HG03457 (cell line): Measurements from ENCODE around the gene TCF7.

Source experiments
- ATAC-seq: cut with Tn5 transposase; IDR thresholded peaks from one replicate; pipeline ENCODE4 v1.9.1; 2021; ENCODE audit warnings: moderate number of reproducible peaks; ENCODE audit not compliant: unreplicated experiment

The TCF7 gene

GRCh38 chr5:134128648-134128995, 14.1 kb downstream of the TCF7 start:
- ATAC-seq: no peak

- no peak for ATAC-seq
Observed at GRCh38 chr5:134129411-134130238, 15.1 kb downstream of the TCF7 start.

DNA sequence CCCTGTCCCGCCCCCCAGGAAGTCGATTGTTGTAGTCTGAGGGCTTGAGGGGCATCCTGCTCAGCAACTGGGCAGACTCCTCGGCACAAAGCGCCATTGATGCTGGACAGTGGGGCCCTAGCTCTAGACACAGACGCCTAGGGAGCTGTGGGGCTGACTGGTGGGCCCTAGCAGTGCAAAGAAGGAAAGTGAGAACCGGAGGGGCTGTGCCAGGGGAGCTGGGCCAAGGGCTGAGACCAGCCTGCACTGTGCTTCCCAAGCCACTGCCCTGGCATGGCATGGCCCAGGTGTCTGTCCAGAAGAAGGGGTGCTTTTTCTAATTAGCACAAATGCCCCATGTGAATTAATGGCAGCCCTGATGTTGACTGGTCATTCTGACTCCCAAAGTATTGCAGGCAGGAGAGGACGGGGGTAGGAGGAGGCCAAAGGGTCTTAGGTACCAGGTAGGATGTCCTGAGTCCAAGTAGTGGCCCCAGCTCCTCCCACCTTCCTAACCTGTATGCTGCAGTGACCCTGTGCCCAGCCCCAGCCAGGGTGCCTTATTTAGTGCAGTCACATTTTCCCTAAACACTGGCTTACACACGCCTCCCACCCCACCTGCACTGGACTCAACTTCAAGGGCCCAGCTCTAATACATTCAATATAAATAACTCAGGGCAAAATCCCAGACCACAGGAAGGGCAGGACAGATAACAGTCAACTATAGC, 15.9 kb downstream of the TCF7 start:
- no peak for ATAC-seq

DNA sequence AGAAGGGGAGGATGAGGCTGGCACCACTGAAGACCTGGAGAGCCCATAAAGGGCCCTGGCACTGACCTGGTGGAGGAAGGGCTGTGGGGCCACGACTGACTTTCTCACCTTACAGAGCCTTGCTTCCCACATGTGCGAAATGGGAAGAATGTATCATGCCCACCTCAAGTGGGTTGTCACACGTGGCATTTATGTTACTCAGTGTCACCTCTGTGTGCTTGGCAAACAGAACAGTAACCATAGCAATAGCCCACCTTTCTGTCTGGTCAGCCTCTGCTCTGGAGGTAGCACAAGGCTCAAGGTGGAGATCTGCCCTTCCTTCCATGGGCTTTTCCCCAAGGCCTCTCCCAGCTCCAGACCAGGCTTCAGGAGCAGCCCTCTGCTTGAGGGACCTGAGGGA, 16.7 kb downstream of the TCF7 start:
- ATAC-seq: no peak

- no peak for ATAC-seq
Observed at GRCh38 chr5:134131578-134132350, 17.3 kb downstream of the TCF7 start.

DNA sequence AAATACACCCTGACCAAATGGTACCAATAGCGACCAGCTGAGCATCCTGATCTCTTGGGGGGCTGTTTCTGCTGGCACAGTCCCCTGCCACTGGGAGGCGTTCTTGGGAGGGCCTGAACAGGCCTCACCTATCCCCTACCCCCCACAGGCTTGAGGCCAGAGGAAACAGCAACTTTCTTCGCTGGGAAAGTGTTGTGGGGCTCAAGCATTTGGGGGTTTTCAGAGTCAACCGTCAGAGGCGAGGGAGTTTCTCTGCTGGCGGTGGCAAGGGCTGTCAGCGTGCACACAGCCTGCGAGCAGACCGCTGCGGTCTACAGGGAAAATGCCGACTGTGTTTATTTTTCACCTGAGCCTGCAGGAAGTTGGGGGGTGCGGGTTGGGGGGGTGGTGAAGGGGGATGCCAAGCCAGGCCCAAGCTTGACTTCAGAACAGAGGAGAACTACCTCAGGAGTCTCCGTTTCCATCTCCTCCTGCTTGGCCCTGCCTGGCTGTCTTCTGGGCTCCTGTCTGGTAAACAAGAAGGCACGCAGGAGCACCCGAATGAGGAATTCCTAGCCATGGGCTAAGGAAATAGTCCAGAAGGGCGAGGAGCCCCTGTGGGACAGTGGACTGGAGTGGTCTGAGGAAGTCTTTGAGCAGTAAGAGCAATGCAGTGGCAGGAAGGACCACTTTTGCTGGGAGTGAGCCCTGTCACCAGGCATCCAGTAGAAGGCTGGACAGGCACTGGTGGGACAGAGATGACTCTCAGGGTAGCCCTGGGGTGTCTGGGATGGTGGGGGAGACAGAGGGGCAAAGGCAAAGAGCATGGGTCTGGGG, 18.1 kb downstream of the TCF7 start:
- peak; percentile 49 for ATAC-seq

DNA sequence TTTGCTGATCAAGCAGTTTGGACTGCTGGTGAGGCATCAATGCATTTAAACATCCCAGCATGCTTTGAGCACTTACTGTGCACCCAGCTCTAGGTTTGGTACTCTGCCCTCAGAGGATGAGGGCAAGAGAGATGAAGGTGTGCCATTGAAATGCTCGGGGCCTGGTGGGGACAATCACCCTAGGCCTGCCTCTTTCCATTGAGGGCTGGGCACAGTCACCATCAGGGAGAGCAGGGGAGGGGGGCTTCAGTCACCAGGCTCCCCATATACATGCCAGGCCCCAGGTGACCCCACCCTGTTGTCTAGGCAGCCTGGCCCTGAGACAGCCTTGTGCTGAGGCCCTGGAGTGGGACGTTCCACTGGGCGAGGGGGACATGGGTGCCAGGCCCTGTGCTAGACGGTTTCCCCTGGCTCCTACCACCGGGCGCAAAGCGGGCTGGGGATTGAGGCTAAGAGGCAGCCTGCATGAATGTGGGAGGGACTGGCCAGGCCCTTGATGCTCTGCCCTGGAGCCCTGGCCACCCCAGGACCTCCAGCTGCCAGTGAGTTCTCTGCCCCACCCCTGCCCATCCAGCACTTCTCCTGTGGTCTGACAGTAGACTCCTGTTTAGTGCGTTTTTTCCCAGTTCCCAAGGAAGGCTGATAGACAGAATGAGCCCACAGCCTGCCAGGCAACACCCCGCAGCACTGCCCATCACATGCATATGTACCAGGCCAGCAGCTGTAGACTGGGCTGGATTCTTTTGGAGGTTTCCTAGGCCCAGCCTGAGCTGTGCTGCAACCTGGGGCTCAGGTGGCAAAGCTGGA, 18.9 kb downstream of the TCF7 start:
- no peak for ATAC-seq

DNA sequence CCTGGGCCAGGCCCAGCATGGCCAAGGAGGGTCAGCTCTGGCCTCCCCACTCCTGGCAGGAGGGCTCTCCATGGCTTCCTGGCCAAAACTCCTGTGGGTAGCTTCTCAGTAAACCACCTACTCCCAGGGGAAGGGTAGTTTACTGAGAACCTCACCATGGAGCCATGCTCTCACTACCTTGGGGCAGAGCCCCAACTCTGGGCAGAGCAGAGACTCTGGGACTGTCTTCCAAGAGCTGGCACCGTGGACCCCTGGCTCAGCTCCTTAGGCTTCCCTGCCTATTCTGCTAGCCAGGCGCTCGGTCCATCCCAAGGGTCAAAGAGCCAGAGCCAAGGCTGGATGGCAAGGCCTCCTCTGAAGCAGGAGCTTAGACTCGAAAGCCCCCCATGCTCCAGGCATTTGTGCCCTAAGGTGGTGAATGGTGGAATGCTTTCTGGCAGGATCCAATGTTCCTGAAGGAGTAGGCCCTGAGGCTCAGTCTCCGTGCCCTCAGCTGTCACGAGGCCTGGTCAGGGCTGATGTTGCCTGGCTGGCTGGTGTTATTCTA, 19.6 kb downstream of the TCF7 start:
- no peak for ATAC-seq

- ATAC-seq: no peak
Observed at GRCh38 chr5:134135091-134135655, 20.7 kb downstream of the TCF7 start.

DNA sequence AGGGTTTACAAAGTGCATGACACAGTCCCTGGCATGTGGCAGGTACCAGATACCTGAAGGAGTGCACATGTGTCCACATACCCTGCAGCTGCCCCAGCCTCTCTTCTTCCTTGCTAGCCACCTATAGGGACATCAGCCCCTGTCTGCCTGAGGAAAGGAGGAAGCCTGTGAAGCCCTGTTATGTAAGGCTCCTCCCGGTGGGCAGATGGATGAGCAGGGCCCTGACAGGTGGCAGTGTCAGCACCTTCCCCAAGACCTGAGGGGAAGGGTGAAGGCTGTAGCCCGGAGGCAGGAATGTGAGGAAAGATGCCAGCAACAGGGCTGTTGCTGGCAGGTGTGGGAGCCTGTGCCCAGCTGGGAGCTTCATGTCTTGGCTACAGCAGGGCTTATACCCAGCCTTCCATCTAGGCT, 21.7 kb downstream of the TCF7 start:
- ATAC-seq: no peak

GRCh38 chr5:134136771-134137170, 22.3 kb downstream of the TCF7 start:
- ATAC-seq: no peak

DNA sequence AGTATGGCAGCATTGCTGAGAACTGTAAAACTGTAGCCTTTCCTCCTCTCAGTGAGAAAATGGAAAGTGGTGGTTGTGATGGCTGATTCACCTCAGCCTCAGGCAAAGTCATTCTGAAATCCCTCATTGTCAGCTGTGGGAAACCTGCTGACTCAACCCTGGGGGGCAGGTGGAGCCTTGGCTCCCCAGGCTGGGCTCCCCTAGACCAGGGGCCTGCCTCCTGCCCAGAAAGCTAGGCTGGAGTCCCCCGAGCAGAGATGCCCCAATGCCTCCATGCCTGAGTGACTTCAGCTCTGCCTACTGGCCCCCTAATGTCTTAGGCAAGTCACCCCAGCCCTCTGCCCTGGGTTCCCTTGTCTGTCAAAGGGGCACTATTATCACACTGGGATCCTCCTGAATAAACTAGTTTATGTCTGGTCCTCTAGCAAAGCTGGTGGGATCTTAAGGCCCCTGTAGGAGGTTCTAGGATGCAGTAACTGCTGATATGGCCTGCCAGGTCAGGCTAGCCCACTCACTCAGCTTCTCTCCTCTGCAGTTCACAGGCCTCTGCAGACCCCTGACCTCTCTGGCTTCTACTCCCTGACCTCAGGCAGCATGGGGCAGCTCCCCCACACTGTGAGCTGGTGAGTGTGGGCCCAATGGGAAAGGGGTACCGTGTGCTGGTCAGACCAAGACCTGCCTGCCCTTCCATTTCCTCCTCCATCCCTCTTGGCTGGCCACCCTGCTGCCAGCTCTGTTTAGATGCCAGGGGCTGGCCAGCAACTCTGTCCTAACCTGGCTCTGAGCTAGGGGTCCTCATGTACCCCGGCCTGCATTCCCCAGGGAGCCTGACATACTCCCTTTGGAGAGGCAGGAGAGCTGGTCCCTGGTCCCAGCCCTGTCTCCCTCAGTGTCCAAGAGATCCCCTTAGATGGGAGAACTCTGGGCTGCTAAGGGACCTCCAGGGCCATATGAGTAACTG, 24.2 kb downstream of the TCF7 start:
- ATAC-seq: peak; percentile 64

DNA sequence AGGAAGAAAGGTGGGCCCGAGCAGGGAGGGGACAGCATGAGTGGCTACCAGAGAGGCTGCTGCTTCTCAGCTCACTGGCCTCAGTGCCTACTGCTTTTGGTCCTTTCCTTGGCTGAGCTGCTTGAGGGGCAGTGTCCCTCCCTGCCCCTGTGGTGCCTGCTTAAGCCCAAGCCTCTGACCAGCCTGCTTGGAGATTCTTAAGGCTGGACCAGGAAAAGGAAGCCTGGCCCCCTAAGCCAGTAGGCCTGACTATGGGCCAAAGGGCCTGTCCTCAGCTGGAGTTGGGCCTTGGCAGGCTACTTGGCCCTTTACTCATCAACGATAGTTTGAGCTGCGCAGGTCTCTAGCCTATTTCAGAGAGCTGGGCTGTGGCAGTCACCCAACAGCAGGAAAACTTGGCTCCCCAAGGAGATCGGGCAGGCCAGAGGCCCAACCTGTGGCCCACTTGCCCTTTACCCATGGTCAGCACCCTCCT, 24.9 kb downstream of the TCF7 start:
- ATAC-seq: no peak

- ATAC-seq: no peak
Observed at GRCh38 chr5:134139891-134140469, 25.5 kb downstream of the TCF7 start.

DNA sequence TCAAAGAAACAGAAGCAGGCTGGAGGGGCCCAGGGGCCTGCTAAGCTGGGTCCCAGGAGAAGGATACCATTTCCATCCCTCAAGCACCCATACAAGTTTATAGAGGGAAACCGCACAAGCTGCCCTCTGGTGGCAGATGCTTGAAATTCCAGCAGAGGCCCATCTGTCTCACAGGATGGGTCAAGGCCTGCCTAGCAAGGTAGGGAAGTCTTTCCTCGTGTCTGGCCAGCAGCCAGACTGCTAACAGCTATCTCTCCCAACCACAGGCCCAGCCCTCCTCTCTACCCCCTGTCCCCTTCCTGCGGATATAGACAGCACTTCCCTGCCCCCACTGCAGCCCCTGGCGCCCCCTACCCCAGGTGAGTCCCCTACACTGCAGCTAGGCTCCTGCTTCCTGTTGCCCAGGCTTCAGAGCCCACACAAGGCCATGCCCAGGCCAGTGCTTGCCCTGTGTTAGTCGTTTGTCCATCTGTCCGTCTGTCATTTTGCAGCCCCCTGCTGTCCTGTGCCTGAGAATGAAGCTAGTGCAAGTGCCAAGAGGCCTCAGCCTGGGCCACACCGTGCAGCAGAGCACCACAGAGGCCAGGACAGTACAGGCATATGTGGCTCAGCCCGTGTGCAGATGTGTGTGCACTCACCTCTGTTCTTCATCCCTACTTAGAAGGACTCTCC, 26.2 kb downstream of the TCF7 start:
- ATAC-seq: no peak

DNA sequence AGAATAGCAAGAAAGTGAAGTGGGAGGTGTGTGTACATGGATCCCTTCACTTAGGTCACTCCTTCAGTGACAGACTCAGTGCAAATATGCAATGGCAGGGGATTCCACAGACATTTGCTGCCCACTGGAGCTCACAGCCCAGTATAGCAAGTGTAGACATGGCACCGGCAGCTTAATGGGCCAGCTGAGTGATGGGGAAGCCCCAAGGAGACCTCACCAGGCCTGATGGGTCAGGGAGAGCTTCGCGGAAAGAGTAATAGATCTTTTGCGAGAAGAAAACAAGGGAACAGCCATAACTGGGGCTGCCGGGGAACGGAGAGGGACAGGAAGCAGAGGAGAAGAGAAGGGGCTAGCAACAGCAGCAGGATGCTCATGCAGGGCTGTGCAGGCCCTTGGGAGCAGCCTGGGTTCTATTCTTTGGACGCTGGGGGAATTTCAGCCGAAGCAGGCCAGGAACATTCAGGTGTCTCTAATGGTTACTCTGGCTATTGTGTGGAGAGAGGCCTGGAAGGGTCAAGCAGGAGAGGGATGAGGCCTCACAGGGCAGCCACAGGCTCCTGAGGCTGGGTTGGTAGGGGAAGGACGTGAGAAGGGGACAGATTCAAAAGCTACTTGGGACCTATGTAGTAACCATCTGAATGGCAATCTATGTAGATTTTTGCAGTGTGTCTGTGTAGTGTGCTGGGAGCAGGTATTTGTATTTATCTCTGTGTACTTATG, 27.0 kb downstream of the TCF7 start:
- ATAC-seq: no peak

- no peak for ATAC-seq
Observed at GRCh38 chr5:134142052-134142451, 27.6 kb downstream of the TCF7 start.
